Right lobe of liver (tissue), 6 donors: Measurements from ENCODE around the gene ADO. TPM values are rescaled to one million over a fixed set of nuclear protein-coding genes. Genes with fewer than 3 reads are reported as not detected.

Experiments
- ATAC-seq, 4 donors: fragments of 200-7000 bp; cut with Tn5 transposase; one replicate each; pipeline ENCODE4 v1.9.1; 2020; ENCODE audit warnings: mild to moderate bottlenecking in 4 of 4, moderate library complexity in 4 of 4
- DNase-seq, 3 donors: peaks; one replicate each; pipeline ENCODE4 v3.0.0-alpha.2; 2020
- H3K27ac ChIP-seq, 3 donors: fragments of 200-600 bp; one replicate each; pipeline ENCODE4 v1.8.0; 2022
- H3K27me3 ChIP-seq, 2 donors: fragments of 200-600 bp; one replicate each; pipeline ENCODE4 v1.8.0; 2022
- H3K36me3 ChIP-seq, 4 donors: fragments of 200-600 bp; sonication (generic) in 1 of 4; one replicate each; pipeline versions ENCODE4 v1.5.1 to v1.8.0; 2017 to 2022; ENCODE audit warnings: control low read depth in 1 of 4
- H3K4me1 ChIP-seq, 4 donors: fragments of 200-600 bp; sonication (generic) in 1 of 4; one replicate each; pipeline versions ENCODE4 v1.5.1 to v1.8.0; 2017 to 2022; ENCODE audit warnings: control low read depth in 1 of 4
- H3K4me3 ChIP-seq, 3 donors: fragments of 200-600 bp; one replicate each; pipeline ENCODE4 v1.8.0; 2022
- H3K9me3 ChIP-seq, 4 donors: fragments of 200-600 bp; sonication (generic) in 1 of 4; one replicate each; pipeline versions ENCODE4 v1.5.1 to v1.8.0; 2017 to 2022; ENCODE audit warnings: control low read depth in 1 of 4
- CTCF ChIP-seq, 4 donors: fragments of 200-600 bp in 3 of 4; fragments of 450-650 bp in 1 of 4; IDR thresholded peaks; one replicate each; pipeline versions ENCODE4 v1.5.1 to v1.8.0; 2016 to 2022; ENCODE audit warnings: antibody characterized with exemption in 4 of 4, mild to moderate bottlenecking in 2 of 4
- POLR2A ChIP-seq: fragments of 450-650 bp; IDR thresholded peaks from one replicate; pipeline ENCODE4 v1.6.1; 2017; ENCODE audit warnings: antibody characterized with exemption, mild to moderate bottlenecking
- WGBS: methylation state at CpG from one replicate; pipeline ENCODE4 v1.1.6; 2018; ENCODE audit warnings: low coverage, low lambda C conversion rate; ENCODE audit not compliant: insufficient coverage; ENCODE audit errors: missing lambda C conversion rate; 5-methylcytosine and 5-hydroxymethylcytosine counted together
- intact Hi-C, 2 donors: fragments of 100-400 bp; cut with DNase I; formaldehyde crosslinking; loops; one replicate each; pipeline versions ENCODE4 v1.11.2 to v1.14.1; 2022
- long read RNA-seq: library from polyadenylated mRNA; unstranded; transcript quantifications from one replicate; pipeline ENCODE4 v2.0.0, GENCODE V29; 2019
- total RNA-seq, 6 experiments: library from RNA; depleted of rRNA in 2 of 6; stranded (reverse); fragments of >200 nt in 2 of 6; fragmentation: NEBNext Ultra II Directional in 3 of 6; extraction: Animal tissue kit (Norgen Biotek cat#: 25700) in 3 of 6; gene quantifications; one replicate each; pipeline versions ENCODE4 v1.1.0 to v1.2.4, GENCODE V29; 2016 to 2023
- donor health status: DM: no; HTN: yes; CAD: no.
- donor health status: DM: no; HTN: no; CAD: no.
- donor health status: DM: no; HTN: no; CAD: no.
- donor health status: DM: no; HTN: yes; CAD: no.
- donor health status: DM: no; HTN: yes; CAD: no.

ADO gene
- 1 to 10 TPM; 4.2 to 8.3 (median 5.5) TPM for total RNA-seq
- long read RNA-seq = 0 reads

- intact Hi-C loops = no loop called here
- Histone ChIP-seq H3K9me3 (no peaks in the 10 kb centered on the region), H3K4me3 (peak within 1 kb of the TSS; percentile 80 to 92 (median 86)), H3K4me1 (peaks cover 0 to 22% (median 13%) of the 10 kb centered on the region in 4 donors), H3K27me3 (no peaks in the 10 kb centered on the region), H3K27ac (peak within 1 kb of the TSS; percentile 95 to 98 (median 96)), H3K36me3 (no peaks in the 10 kb centered on the region)
- DNase-seq (peak; percentile 83 to 87 (median 86)), ATAC-seq (peak; percentile 91 to 96 (median 93))
- 0% methylated on average over 12 of the region's 87 CpGs for WGBS
- peak; percentile 83 for TF ChIP-seq POLR2A
- no peak for TF ChIP-seq CTCF (IDR thresholded peaks at IDR 0.05)
These were observed at the start of gene ADO for GRCh38 chr10:62804356-62805230. TSS of gene ADO (plus strand) at chr10:62804720. CDS start at chr10:62805060, 340 bp downstream.

GRCh38 chr10:62754963-62755362 lies 49.6 kb upstream of the ADO start:
- Histone ChIP-seq H3K27me3 (no peaks in the 10 kb centered on the region), H3K36me3 (no peaks in the 10 kb centered on the region), H3K9me3 (no peaks in the 10 kb centered on the region), H3K27ac (no peak overlapping the region), H3K4me3 (no peak overlapping the region), H3K4me1 (no peaks in the 10 kb centered on the region)
- intact Hi-C loops = no loop called here
- DNase-seq (no peak), ATAC-seq (no peak)
- 54% methylated on average over 1 of the region's 1 CpG for WGBS
- TF ChIP-seq POLR2A = no peak

- TF ChIP-seq POLR2A (no peak), CTCF (IDR thresholded peaks at IDR 0.05) (no peak)
- no peak overlapping the region for H3K27ac ChIP-seq
- 37% methylated on average over 8 of the region's 8 CpGs for WGBS
- H3K27me3 ChIP-seq = no peaks in the 10 kb centered on the region
- ATAC-seq (no peak), DNase-seq (no peak)
- no peaks in the 10 kb centered on the region for H3K4me1 ChIP-seq
- no peak overlapping the region for H3K4me3 ChIP-seq
- no peaks in the 10 kb centered on the region for H3K9me3 ChIP-seq
- intact Hi-C loops = no loop called here
- H3K36me3 ChIP-seq = no peaks in the 10 kb centered on the region
These were observed 48.6 kb upstream of the ADO start for GRCh38 chr10:62755662-62756653.

GRCh38 chr10:62759599-62760175 lies 44.8 kb upstream of the ADO start:
- intact Hi-C loops = no loop called here
- Histone ChIP-seq H3K9me3 (no peaks in the 10 kb centered on the region), H3K36me3 (no peaks in the 10 kb centered on the region), H3K27me3 (no peaks in the 10 kb centered on the region), H3K27ac (peak overlapping the region in 1 of 3 donors; percentile 51), H3K4me3 (no peak overlapping the region), H3K4me1 (no peaks in the 10 kb centered on the region)
- ATAC-seq = peak in 2 of 4 donors; percentile 21 to 24
- no peak for DNase-seq
- no peak for TF ChIP-seq POLR2A
- TF ChIP-seq CTCF (IDR thresholded peaks at IDR 0.05) = no peak
- WGBS = 55% methylated on average over 4 of the region's 5 CpGs
